HG03575 (cell line): Measurements from ENCODE around the gene GRIN2A.

Source experiments
- ATAC-seq: cut with Tn5 transposase; IDR thresholded peaks from one replicate; pipeline ENCODE4 v1.9.1; 2021; ENCODE audit not compliant: unreplicated experiment, insufficient number of reproducible peaks, low FRiP score; ENCODE audit errors: extremely low read depth

Gene GRIN2A

DNA sequence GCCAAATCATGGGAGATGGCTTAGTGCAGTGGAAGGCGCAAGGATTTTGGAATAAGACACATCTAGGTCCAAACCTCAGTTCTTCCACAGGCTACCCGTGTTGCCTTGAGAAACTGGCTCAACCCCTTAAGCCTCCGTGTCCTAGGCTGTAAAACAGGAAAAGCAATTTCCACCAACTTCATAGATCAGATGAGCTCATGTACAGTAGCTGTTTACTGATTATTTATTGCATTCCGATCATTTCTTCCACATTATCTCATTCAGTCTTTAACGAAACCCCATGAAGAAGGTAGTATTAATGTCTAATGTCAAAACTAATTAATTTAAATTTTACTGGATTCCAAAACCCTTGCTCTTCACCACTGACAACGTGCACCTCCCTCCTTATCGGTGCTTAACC, 231.6 kb downstream of the GRIN2A start:
- ATAC-seq = no peak

DNA sequence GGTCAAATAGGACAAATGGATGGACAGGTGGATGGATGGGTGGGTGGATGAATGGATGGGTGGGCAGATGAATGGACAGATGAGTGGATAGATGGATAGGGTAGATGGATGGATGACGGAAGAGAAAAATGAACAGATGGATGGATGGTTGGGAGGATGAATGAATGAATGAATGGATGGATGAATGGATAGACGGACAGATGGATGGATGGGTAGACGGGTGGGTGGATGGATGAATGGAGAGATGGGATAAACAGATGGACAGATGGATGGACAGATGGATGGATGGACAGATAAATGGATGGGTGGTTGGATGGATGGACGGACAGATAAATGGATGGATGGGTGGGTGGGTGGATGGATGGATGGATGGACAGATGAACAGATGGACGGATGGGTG, 232.8 kb downstream of the GRIN2A start:
- no peak for ATAC-seq

- no peak for ATAC-seq
Observed at GRCh38 chr16:9948933-9949332, 233.3 kb downstream of the GRIN2A start.

DNA sequence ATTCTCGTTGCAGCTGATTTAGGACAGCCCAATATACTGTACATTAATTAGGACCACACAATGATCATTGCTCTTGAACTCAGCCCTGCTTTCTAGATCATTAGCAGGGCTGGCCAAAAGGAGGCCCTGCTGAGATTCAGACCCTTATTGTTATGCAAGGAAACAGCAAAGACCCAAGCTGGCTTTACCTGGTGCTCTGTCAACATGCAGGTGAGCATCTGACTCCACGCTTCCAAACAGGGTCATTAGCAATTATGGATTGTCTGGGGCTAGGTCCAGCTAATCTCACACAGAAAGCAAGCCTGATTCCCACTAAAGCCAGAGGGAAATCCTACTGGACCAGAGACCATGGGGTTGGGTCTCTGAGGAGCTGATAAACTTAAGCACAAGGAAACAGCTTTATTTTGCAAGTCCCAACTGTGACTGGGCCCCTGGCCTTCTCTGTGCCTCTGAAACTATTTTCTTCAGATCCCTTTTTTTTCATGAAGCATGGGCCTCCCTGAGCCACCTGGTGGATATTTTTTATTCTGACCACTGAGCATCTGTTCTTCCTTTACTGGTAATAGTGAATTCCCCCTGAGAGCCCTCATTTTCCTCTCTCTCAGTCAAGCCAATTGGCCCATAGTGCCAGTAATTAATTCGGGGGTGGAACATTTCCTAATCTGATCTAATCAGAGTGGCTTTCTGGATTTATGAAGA, 236.1 kb downstream of the GRIN2A start:
- ATAC-seq = no peak

GRCh38 chr16:9943121-9943520, 239.1 kb downstream of the GRIN2A start:
- no peak for ATAC-seq

GRCh38 chr16:9941245-9941644, 241.0 kb downstream of the GRIN2A start:
- no peak for ATAC-seq

- ATAC-seq = no peak
Observed at GRCh38 chr16:9934723-9935508, 247.3 kb downstream of the GRIN2A start.

GRCh38 chr16:9932919-9933653, 249.1 kb downstream of the GRIN2A start:
- ATAC-seq = no peak

DNA sequence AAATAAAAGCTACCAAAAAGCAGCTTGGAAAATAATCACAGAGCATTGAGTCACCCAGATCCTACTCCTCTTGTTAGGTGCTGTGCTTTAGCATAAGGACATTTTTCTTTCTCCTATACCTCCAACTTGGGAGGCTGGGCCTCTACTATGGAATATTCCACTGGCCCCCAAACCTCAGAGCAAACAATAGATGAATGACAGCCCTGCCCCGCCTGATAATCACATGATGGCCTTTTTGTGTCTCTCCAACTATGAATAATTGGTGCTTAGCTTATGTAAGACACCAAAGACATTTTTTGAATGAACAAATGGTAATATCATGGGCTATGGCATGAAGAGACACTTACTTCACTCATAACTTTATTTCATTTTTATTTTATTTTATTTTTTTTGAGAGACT, 250.2 kb downstream of the GRIN2A start:
- ATAC-seq = no peak

GRCh38 chr16:9929836-9930235, 252.4 kb downstream of the GRIN2A start:
- ATAC-seq = no peak

DNA sequence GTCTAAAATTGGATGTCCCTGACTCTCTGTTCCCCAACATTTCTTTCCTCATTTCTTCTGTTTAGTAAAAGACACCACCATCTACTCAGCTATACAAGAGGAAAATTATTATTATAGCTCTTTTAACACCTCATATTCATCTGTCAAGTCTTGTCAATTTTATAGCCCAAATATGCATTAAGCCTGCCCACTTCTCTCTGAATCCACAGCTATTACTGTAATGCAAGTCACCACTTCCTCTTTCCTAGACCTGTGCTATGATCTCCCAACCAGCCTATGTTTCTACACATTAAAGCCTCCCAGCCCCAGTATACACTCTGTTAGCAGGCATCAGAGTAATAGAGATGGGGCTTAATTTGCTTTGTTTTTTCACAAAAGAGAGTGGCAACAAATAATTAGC, 252.9 kb downstream of the GRIN2A start:
- ATAC-seq = no peak

DNA sequence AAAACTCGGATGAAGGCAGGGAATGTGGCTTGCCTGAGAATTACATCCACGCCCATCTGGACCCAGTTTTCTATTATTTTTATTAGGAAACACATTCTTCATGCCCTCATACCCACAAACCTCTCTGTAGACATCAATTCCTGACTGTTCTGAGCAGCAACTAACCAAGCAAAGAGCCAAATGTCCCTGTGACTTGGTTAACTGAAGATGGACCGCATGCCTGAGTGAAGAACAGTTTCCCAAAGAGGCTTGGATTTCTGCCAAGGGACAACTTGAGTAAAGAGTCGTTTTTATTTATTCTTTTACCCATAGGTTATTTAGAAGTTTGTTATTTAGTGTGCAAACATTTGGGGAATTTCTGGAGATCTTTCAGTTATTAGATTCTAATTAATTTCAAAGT, 259.8 kb downstream of the GRIN2A start:
- no peak for ATAC-seq

DNA sequence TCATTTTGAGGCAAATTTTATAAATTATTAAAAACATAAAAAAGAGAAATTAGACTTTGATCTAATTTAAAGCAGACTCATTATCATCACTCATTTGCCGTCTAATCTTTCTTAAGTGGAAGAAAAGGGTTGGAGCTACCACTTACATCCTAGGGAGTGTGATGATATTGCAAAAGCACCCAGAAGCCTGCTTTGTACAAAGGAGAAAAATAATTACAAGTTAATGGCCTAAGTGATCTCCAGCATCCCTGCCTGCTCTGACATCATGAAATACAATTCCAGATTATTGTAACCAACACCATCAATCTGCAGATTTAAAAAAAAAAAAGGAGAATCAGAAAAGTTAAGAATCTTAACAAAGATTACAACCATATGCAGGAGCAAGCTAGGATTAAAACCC, 260.2 kb downstream of the GRIN2A start:
- no peak for ATAC-seq

GRCh38 chr16:9919460-9919859, 262.8 kb downstream of the GRIN2A start:
- no peak for ATAC-seq

DNA sequence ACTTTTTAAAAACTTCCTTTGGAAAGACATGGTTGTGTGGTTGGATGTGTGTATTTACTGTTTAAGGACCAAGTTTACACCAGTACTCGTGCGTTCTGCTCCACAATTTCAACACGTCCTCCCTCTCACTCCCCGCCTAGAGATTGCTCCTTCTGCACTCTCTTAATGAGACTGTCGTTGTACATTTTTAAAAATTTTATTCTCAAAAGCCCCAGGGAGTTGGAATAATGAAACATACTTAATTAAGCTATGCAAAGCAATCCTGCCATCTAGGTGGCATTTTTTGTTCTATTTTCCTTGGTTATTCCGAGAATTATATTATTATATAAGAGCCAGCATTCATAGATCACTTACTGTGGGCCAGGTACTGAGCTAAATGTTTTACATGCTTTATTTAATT, 264.5 kb downstream of the GRIN2A start:
- ATAC-seq = no peak

GRCh38 chr16:9913604-9914326, 268.5 kb downstream of the GRIN2A start:
- no peak for ATAC-seq

- ATAC-seq = no peak
Observed at GRCh38 chr16:9911989-9912388, 270.2 kb downstream of the GRIN2A start.

- ATAC-seq = no peak
Observed at GRCh38 chr16:9911231-9911630, 271.0 kb downstream of the GRIN2A start.

DNA sequence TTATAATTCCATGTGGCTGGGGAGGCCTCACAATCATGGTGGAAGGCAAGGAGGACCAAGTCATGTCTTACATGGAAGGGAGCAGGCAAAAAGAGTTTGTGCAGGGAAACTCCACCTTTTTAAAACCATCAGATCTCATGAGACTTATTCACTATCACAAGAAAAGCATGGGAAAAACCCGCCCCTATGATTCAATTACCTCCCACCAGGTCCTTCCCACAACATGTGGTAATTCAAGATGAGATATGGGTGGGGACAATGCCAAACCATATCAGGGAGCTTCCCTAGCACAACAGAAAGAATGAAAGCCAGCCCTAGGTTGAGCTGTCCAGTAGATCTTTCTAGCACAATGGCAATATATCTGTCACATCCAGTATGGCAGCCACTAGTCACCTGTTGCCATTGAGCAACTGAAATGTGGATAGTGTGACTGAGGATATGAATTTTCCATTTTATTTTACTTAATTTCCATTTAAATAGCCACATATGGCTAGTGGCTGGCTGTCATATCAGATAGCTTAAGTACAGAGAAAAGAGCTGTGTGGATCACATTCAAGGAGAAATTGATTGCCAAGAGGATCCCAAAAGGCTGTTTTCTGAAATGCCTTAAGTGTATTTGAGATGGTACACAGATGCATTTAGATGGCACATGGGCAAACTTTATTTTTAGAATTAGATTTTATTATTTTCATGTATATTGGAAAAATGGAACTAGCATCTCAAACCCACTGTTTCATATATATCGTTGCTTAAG, 273.0 kb downstream of the GRIN2A start:
- ATAC-seq = no peak
